EH (cell line): ENCODE measurements around the gene LINGO1.
A peak's percentile ranks its signal among the peaks of the same experiment; 100 is the strongest.

ENCODE experiments used
- DNase-seq: peaks from one replicate; pipeline ENCODE4 v3.0.0-alpha.2; 2015; ENCODE audit warnings: low read depth

LINGO1 gene

GRCh38 chr15:77631745-77632533, 773 bp downstream of the LINGO1 start:
- DNase-seq, result no peak

GRCh38 chr15:77630956-77631744, 1.6 kb downstream of the LINGO1 start:
- no peak for DNase-seq

GRCh38 chr15:77630056-77630455, 2.7 kb downstream of the LINGO1 start:
- no peak for DNase-seq

GRCh38 chr15:77629070-77630030, 3.4 kb downstream of the LINGO1 start:
- no peak for DNase-seq

- DNase-seq, result no peak
Observed at GRCh38 chr15:77628010-77628409, 4.7 kb downstream of the LINGO1 start.

GRCh38 chr15:77627581-77627980, 5.1 kb downstream of the LINGO1 start:
- no peak for DNase-seq

GRCh38 chr15:77627067-77627466, 5.6 kb downstream of the LINGO1 start:
- DNase-seq, result no peak

- no peak for DNase-seq
Observed at GRCh38 chr15:77626002-77626401, 6.7 kb downstream of the LINGO1 start.

GRCh38 chr15:77625376-77625775, 7.3 kb downstream of the LINGO1 start:
- no peak for DNase-seq

GRCh38 chr15:77624868-77625267, 7.8 kb downstream of the LINGO1 start:
- DNase-seq, result no peak

- no peak for DNase-seq
Observed at GRCh38 chr15:77623755-77624524, 8.8 kb downstream of the LINGO1 start.

- no peak for DNase-seq
Observed at GRCh38 chr15:77622934-77623754, 9.6 kb downstream of the LINGO1 start.

- DNase-seq, result no peak
Observed at GRCh38 chr15:77622209-77622933, 10.3 kb downstream of the LINGO1 start.

- no peak for DNase-seq
Observed at GRCh38 chr15:77621847-77622208, 10.9 kb downstream of the LINGO1 start.

- DNase-seq, result no peak
Observed at GRCh38 chr15:77620960-77621647, 11.6 kb downstream of the LINGO1 start.

- DNase-seq, result no peak
Observed at GRCh38 chr15:77620297-77620696, 12.4 kb downstream of the LINGO1 start.

GRCh38 chr15:77619883-77620282, 12.8 kb downstream of the LINGO1 start:
- no peak for DNase-seq

- DNase-seq, result peak; percentile 27
Observed at GRCh38 chr15:77617476-77618230, 15.1 kb downstream of the LINGO1 start.

- no peak for DNase-seq
Observed at GRCh38 chr15:77616072-77616471, 16.6 kb downstream of the LINGO1 start.
